Measurements from ENCODE around the gene ASCL2.

DNA sequence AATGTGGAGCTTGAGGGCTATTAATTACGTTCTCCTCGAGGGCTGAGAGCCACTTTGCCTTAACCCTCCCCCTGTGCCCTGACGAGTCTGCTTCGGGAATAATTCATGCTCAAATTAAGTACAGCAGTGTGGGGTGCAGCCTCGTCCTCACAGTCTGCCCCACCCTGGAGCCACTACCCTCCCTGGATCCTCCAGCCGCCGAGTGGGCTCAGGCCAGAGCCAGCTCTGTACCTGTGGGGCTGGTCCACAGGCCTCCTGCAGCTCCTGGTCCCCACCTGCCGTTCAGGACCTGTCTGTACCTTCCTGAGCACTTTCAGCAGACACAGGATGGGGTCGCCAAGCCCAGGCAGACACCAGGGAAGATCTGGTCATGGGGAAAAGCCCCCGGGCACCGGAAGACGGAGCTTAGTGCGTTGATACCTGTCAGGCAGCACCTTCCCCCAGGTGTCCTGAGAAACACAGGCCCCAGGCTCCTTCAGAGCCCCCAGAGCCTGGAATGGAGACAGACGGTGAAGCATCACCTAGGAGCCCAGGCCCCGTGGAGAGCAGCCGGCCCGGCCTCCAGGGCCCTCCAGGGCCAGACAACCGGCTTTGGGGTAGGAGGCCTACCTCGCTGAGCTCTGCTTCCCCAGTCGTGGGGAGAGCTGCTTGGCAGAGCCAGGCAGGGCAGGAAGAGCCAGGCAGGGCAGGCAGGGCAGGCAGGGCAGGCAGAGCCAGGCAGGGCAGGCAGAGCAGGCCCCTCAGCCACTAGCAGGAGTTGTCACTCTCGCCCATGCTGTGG is 41.2 kb upstream of the ASCL2 start:
- no peak for TF ChIP-seq CTCF (IDR thresholded peaks at IDR 0.05)
- no peak for TF ChIP-seq POLR2AphosphoS5 (IDR thresholded peaks at IDR 0.05)
